Measurements from ENCODE around the gene LIN7A.

DNA sequence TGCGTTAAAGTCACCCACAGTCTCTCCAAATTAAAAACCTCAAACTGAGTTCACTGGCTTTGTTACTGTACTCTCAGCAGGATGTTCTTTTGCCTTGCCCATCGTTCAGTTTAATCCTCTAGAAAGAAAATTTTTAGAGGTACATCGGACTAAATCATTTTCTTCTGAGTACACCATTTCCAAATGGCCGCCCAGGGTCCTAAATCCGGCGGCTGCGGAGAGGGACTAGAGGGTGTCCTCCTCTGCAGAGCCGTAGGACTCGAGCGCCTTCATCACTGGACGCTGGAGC lies 1.4 kb downstream of the LIN7A start:
- no peak for TF ChIP-seq POLR2A (IDR thresholded peaks at IDR 0.05; ENCODE audit: low read depth, low read length)
- TF ChIP-seq, protein P1, sequence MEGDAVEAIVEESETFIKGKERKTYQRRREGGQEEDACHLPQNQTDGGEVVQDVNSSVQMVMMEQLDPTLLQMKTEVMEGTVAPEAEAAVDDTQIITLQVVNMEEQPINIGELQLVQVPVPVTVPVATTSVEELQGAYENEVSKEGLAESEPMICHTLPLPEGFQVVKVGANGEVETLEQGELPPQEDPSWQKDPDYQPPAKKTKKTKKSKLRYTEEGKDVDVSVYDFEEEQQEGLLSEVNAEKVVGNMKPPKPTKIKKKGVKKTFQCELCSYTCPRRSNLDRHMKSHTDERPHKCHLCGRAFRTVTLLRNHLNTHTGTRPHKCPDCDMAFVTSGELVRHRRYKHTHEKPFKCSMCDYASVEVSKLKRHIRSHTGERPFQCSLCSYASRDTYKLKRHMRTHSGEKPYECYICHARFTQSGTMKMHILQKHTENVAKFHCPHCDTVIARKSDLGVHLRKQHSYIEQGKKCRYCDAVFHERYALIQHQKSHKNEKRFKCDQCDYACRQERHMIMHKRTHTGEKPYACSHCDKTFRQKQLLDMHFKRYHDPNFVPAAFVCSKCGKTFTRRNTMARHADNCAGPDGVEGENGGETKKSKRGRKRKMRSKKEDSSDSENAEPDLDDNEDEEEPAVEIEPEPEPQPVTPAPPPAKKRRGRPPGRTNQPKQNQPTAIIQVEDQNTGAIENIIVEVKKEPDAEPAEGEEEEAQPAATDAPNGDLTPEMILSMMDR (conservative IDR thresholded peaks at IDR 0.05; ENCODE audit: low read depth, low read length), result no peak
- no peak for TF ChIP-seq RAD21 (IDR thresholded peaks at IDR 0.05; ENCODE audit: low read length)

Measured in IMR-90 (cell line).